Measurements from ENCODE around the gene HINFP.

DNA sequence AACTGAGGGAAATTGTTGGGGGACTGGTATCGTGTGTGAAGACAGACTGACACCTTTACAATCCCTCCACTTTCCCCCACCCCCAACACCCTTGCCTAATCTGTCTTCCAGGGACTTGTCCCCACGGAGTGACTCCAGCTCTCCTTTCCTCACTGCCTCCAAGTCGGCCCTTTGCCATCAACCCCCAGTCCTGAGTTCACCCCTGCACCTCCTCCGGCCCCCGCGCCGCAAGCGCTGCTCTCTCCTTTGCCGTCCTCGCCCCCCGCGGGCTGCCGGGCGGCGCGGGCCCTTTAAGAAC is 27.3 kb downstream of the HINFP start:
- TF ChIP-seq PATZ1 (CRISPR knock-in tag; IDR thresholded peaks at IDR 0.05; ENCODE audit: borderline replicate concordance) (no peak), CREB5 (CRISPR knock-in tag; IDR thresholded peaks at IDR 0.05; ENCODE audit: low read depth) (no peak), RARB (CRISPR knock-in tag; IDR thresholded peaks at IDR 0.05) (no peak)
